Tibial artery (tissue), 4 donors: ENCODE measurements around the gene AGAP1.

Experiments
- DNase-seq, 2 donors: peaks; one replicate each; pipeline ENCODE4 v3.0.0-alpha.2; 2019
- H3K27ac ChIP-seq, 2 donors: fragments of 200-600 bp; sonication (generic) in 1 of 2; 1 replicate in 1 of 2; 2 replicates in 1 of 2; pipeline ENCODE4 v1.5.1; 2018 to 2019; ENCODE audit warnings: mild to moderate bottlenecking in 1 of 2
- H3K27me3 ChIP-seq, 2 donors: fragments of 200-600 bp; sonication (generic) in 1 of 2; one replicate each; pipeline versions ENCODE4 v1.5.1 to v1.6.0; 2016 to 2019
- H3K36me3 ChIP-seq, 3 donors: fragments of 200-600 bp; sonication (generic) in 2 of 3; one replicate each; pipeline ENCODE4 v1.5.1; 2016 to 2019; ENCODE audit warnings: mild to moderate bottlenecking in 2 of 3
- H3K4me1 ChIP-seq, 4 donors: fragments of 200-600 bp; sonication (generic) in 2 of 4; 1 replicate in 3 of 4; 2 replicates in 1 of 4; pipeline ENCODE4 v1.5.1; 2016 to 2019
- H3K4me3 ChIP-seq, 2 donors: fragments of 200-600 bp; sonication (generic) in 1 of 2; 1 replicate in 1 of 2; 2 replicates in 1 of 2; pipeline ENCODE4 v1.5.1; 2018 to 2019; ENCODE audit warnings: mild to moderate bottlenecking in 2 of 2
- H3K9me3 ChIP-seq, 3 donors: fragments of 200-600 bp; sonication (generic) in 1 of 3; one replicate each; pipeline ENCODE4 v1.5.1; 2016 to 2019
- CTCF ChIP-seq, 2 experiments: fragments of 200-600 bp in 1 of 2; fragments of 450-650 bp in 1 of 2; IDR thresholded peaks; one replicate each; pipeline ENCODE4 v1.5.1; 2017 to 2019; ENCODE audit warnings: antibody characterized with exemption in 2 of 2, mild to moderate bottlenecking in 1 of 2, moderate library complexity in 1 of 2
- intact Hi-C: fragments of 100-400 bp; cut with DNase I; formaldehyde crosslinking; loops from one replicate; pipeline ENCODE4 v1.15.0; 2023; ENCODE audit warnings: low total_unique reads

AGAP1 gene

GRCh38 chr2:236157366-236157765 is 663.5 kb downstream of the AGAP1 start:
- H3K27me3 ChIP-seq: peaks cover 0 to 51% of the 10 kb centered on the region in 2 donors
- H3K9me3 ChIP-seq: peaks cover 0 to 9% (median 9%) of the 10 kb centered on the region in 3 donors
- TF ChIP-seq CTCF (IDR thresholded peaks at IDR 0.05): no peak
- no peaks in the 10 kb centered on the region for H3K36me3 ChIP-seq
- no peak for DNase-seq
- intact Hi-C loops: no loop called here
- no peak overlapping the region for H3K4me3 ChIP-seq
- no peak overlapping the region for H3K27ac ChIP-seq
- peaks cover 0 to 6% (median 0%) of the 10 kb centered on the region in 4 donors for H3K4me1 ChIP-seq

GRCh38 chr2:236157815-236158498 is 664.1 kb downstream of the AGAP1 start:
- peaks cover 0 to 3% (median 3%) of the 10 kb centered on the region in 3 donors for H3K9me3 ChIP-seq
- H3K4me3 ChIP-seq: no peak overlapping the region
- H3K36me3 ChIP-seq: no peaks in the 10 kb centered on the region
- no peak for TF ChIP-seq CTCF (IDR thresholded peaks at IDR 0.05)
- peaks cover 0 to 57% of the 10 kb centered on the region in 2 donors for H3K27me3 ChIP-seq
- no peak for DNase-seq
- intact Hi-C loops: no loop called here
- no peak overlapping the region for H3K27ac ChIP-seq
- H3K4me1 ChIP-seq: peaks cover 0 to 7% (median 0%) of the 10 kb centered on the region in 4 donors

GRCh38 chr2:236158969-236159777 is 665.3 kb downstream of the AGAP1 start:
- Histone ChIP-seq H3K36me3 (no peaks in the 10 kb centered on the region), H3K4me1 (peaks cover 0 to 19% (median 8%) of the 10 kb centered on the region in 4 donors), H3K4me3 (no peak overlapping the region), H3K27me3 (peaks cover 0 to 69% of the 10 kb centered on the region in 2 donors), H3K27ac (no peak overlapping the region), H3K9me3 (no peaks in the 10 kb centered on the region)
- no peak for TF ChIP-seq CTCF (IDR thresholded peaks at IDR 0.05)
- intact Hi-C loops: no loop called here
- no peak for DNase-seq

- no peak for DNase-seq
- Histone ChIP-seq H3K9me3 (no peaks in the 10 kb centered on the region), H3K27ac (no peak overlapping the region), H3K4me1 (peaks cover 0 to 25% (median 14%) of the 10 kb centered on the region in 4 donors), H3K4me3 (no peak overlapping the region), H3K36me3 (no peaks in the 10 kb centered on the region), H3K27me3 (peaks cover 0 to 75% of the 10 kb centered on the region in 2 donors)
- intact Hi-C loops: no loop called here
- no peak for TF ChIP-seq CTCF (IDR thresholded peaks at IDR 0.05)
Observed at GRCh38 chr2:236159778-236160170, 665.9 kb downstream of the AGAP1 start.

GRCh38 chr2:236160366-236161081 is 666.7 kb downstream of the AGAP1 start:
- H3K27ac ChIP-seq: no peak overlapping the region
- TF ChIP-seq CTCF (IDR thresholded peaks at IDR 0.05): no peak
- no peaks in the 10 kb centered on the region for H3K36me3 ChIP-seq
- peaks cover 0 to 32% (median 16%) of the 10 kb centered on the region in 4 donors for H3K4me1 ChIP-seq
- no peaks in the 10 kb centered on the region for H3K9me3 ChIP-seq
- intact Hi-C loops: no loop called here
- peaks cover 0 to 82% of the 10 kb centered on the region in 2 donors for H3K27me3 ChIP-seq
- no peak overlapping the region for H3K4me3 ChIP-seq
- no peak for DNase-seq
